ENCODE results near the gene SPPL2C.

- peak; percentile 59 for TF ChIP-seq CTCF (IDR thresholded peaks at IDR 0.05; ENCODE audit: poor library complexity, severe bottlenecking)
- no peak for TF ChIP-seq TAF1 (IDR thresholded peaks at IDR 0.05; ENCODE audit: low read depth)
- peak; percentile 18 for TF ChIP-seq SMC3 (conservative IDR thresholded peaks at IDR 0.05; ENCODE audit: poor library complexity)
- no peak for TF ChIP-seq MXI1 (conservative IDR thresholded peaks at IDR 0.05; ENCODE audit: poor library complexity, severe bottlenecking)
- no peak for TF ChIP-seq POLR2AphosphoS5 (IDR thresholded peaks at IDR 0.05)
- no peak for TF ChIP-seq REST (IDR thresholded peaks at IDR 0.05; ENCODE audit: borderline replicate concordance)
- no peak for TF ChIP-seq EZH2 (IDR thresholded peaks at IDR 0.05; ENCODE audit: borderline replicate concordance, insufficient read depth, low read length, poor library complexity, severe bottlenecking)
Measured at GRCh38 chr17:45813048-45813725, 31.5 kb upstream of the SPPL2C start.
